ENCODE data around the gene VPS8.

GRCh38 chr3:184864000-184864399, 52.0 kb downstream of the VPS8 start:
- TF ChIP-seq CTCF (IDR thresholded peaks at IDR 0.05), result no peak
- no peak for TF ChIP-seq REST (IDR thresholded peaks at IDR 0.05)
- no peak for TF ChIP-seq ESRRA (IDR thresholded peaks at IDR 0.05; ENCODE audit: borderline replicate concordance, low read length)
- TF ChIP-seq POLR2A (IDR thresholded peaks at IDR 0.05; ENCODE audit: low read length), result no peak
- TF ChIP-seq EP300 (IDR thresholded peaks at IDR 0.05), result no peak
- no peak for TF ChIP-seq CHD4 (IDR thresholded peaks at IDR 0.05; ENCODE audit: borderline replicate concordance)
- TF ChIP-seq SMC3 (IDR thresholded peaks at IDR 0.05), result no peak
- no peak for TF ChIP-seq PBX3 (IDR thresholded peaks at IDR 0.05)
- TF ChIP-seq TP53 (CRISPR knock-in tag; IDR thresholded peaks at IDR 0.05), result no peak
- no peak for TF ChIP-seq HDAC2 (IDR thresholded peaks at IDR 0.05)
- no peak for TF ChIP-seq NR3C1 (IDR thresholded peaks at IDR 0.05)
- TF ChIP-seq MYC (IDR thresholded peaks at IDR 0.05; ENCODE audit: borderline replicate concordance, low read length), result no peak
- TF ChIP-seq BHLHE40 (IDR thresholded peaks at IDR 0.05; ENCODE audit: low read depth, low read length), result no peak
- TF ChIP-seq HOXA7 (CRISPR knock-in tag; IDR thresholded peaks at IDR 0.05), result no peak

Measured in A549 (cell line).